H9 (cell line): ENCODE results near the gene DDX59. TPM values are rescaled to one million over a fixed set of nuclear protein-coding genes. Genes with fewer than 3 reads are reported as not detected.

Source experiments
- DNase-seq: peaks from one replicate; pipeline ENCODE4 v3.0.0-alpha.2; 2017
- H2AFZ ChIP-seq: one replicate; pipeline ENCODE4 v1.6.1; 2013; ENCODE audit warnings: mild to moderate bottlenecking, low read length, control low read depth, moderate library complexity
- H2AK5ac ChIP-seq: 2 replicates; pipeline ENCODE4 v1.6.1; 2013; ENCODE audit warnings: low read length, control low read depth, mixed read lengths; ENCODE audit not compliant: insufficient read length
- H2BK120ac ChIP-seq: one replicate; pipeline ENCODE4 v1.6.1; 2013; ENCODE audit warnings: low read depth, mild to moderate bottlenecking, low read length, control low read depth, inconsistent platforms; ENCODE audit not compliant: poor library complexity, severe bottlenecking
- H2BK12ac ChIP-seq: 2 replicates; pipeline ENCODE4 v1.6.1; 2013; ENCODE audit warnings: low read length, control low read depth, mixed read lengths, low read depth; ENCODE audit not compliant: insufficient read length
- H2BK15ac ChIP-seq: 2 replicates; pipeline ENCODE4 v1.6.1; 2013; ENCODE audit warnings: low read depth, low read length, control low read depth
- H2BK20ac ChIP-seq: one replicate; pipeline ENCODE4 v1.6.1; 2013; ENCODE audit warnings: low read depth, mild to moderate bottlenecking, low read length, control low read depth, inconsistent platforms; ENCODE audit not compliant: poor library complexity, severe bottlenecking
- H2BK5ac ChIP-seq: 2 replicates; pipeline ENCODE4 v1.6.1; 2013; ENCODE audit warnings: low read length, control low read depth, mixed read lengths; ENCODE audit not compliant: insufficient read length
- H3K14ac ChIP-seq: 2 replicates; pipeline ENCODE4 v1.6.1; 2013; ENCODE audit warnings: low read length, control low read depth; ENCODE audit not compliant: insufficient read depth
- H3K18ac ChIP-seq: 2 replicates; pipeline ENCODE4 v1.6.1; 2013; ENCODE audit warnings: low read depth, mild to moderate bottlenecking, mixed read lengths, low read length, control low read depth; ENCODE audit not compliant: insufficient read length
- H3K23ac ChIP-seq: 2 replicates; pipeline ENCODE4 v1.6.1; 2013; ENCODE audit warnings: low read length, control low read depth, mixed read lengths, low read depth; ENCODE audit not compliant: insufficient read length
- H3K23me2 ChIP-seq: 2 replicates; pipeline ENCODE4 v1.6.1; 2013; ENCODE audit warnings: low read depth, mild to moderate bottlenecking, mixed read lengths, low read length, control low read depth; ENCODE audit not compliant: insufficient read length, poor library complexity, severe bottlenecking
- H3K27ac ChIP-seq: 2 replicates; pipeline ENCODE4 v1.5.1; 2013; ENCODE audit warnings: low read length, control low read depth, mixed read lengths, low read depth; ENCODE audit not compliant: insufficient read length
- H3K27me3 ChIP-seq: 2 replicates; pipeline ENCODE4 v1.6.1; 2013; ENCODE audit warnings: low read length, control low read depth, inconsistent platforms; ENCODE audit not compliant: insufficient read depth
- H3K4ac ChIP-seq: 2 replicates; pipeline ENCODE4 v1.6.1; 2013; ENCODE audit warnings: low read depth, mild to moderate bottlenecking, control low read depth, inconsistent platforms, low read length, moderate library complexity
- H3K4me1 ChIP-seq: 2 replicates; pipeline ENCODE4 v1.6.1; 2013; ENCODE audit warnings: low read length, control low read depth, inconsistent platforms; ENCODE audit not compliant: insufficient read depth
- H3K4me2 ChIP-seq: 2 replicates; pipeline ENCODE4 v1.6.1; 2013; ENCODE audit warnings: low read length, control low read depth, mixed read lengths; ENCODE audit not compliant: insufficient read length, insufficient read depth
- H3K56ac ChIP-seq: 2 replicates; pipeline ENCODE4 v1.6.1; 2013; ENCODE audit warnings: low read depth, mild to moderate bottlenecking, mixed read lengths, low read length, control low read depth; ENCODE audit not compliant: insufficient read length
- H3K79me1 ChIP-seq: 2 replicates; pipeline ENCODE4 v1.6.1; 2013; ENCODE audit warnings: low read depth, mild to moderate bottlenecking, moderate library complexity, low read length, control low read depth, inconsistent platforms; ENCODE audit not compliant: insufficient read depth, poor library complexity, severe bottlenecking
- H3K79me2 ChIP-seq: 2 replicates; pipeline ENCODE4 v1.6.1; 2013; ENCODE audit warnings: low read length, control low read depth, inconsistent platforms; ENCODE audit not compliant: insufficient read depth
- H3K9ac ChIP-seq: 2 replicates; pipeline ENCODE4 v1.6.1; 2013; ENCODE audit warnings: low read length, control low read depth, mixed read lengths; ENCODE audit not compliant: insufficient read length; ENCODE audit errors: extremely low read depth
- H3K9me3 ChIP-seq: one replicate; pipeline ENCODE4 v1.6.1; 2013; ENCODE audit warnings: low read depth, low read length, inconsistent platforms; ENCODE audit not compliant: control insufficient read depth
- H3T11ph ChIP-seq: one replicate; pipeline ENCODE4 v1.6.1; 2013; ENCODE audit warnings: mild to moderate bottlenecking, low read length, control low read depth, inconsistent platforms
- H4K20me1 ChIP-seq: one replicate; pipeline ENCODE4 v1.6.1; 2013; ENCODE audit not compliant: control insufficient read depth, insufficient read length, insufficient read depth
- H4K5ac ChIP-seq: 2 replicates; pipeline ENCODE4 v1.6.1; 2013; ENCODE audit warnings: low read depth, mild to moderate bottlenecking, mixed read lengths, low read length, control low read depth; ENCODE audit not compliant: insufficient read length
- H4K8ac ChIP-seq: replicated peaks from 2 replicates; pipeline ENCODE4 v1.6.1; 2013; ENCODE audit warnings: low read length, control low read depth, mixed read lengths, low read depth; ENCODE audit not compliant: insufficient read length
- H4K91ac ChIP-seq: 2 replicates; pipeline ENCODE4 v1.6.1; 2013; ENCODE audit warnings: low read depth, mild to moderate bottlenecking, moderate library complexity, mixed read lengths, low read length, control low read depth; ENCODE audit not compliant: insufficient read length
- H3K27ac Mint-ChIP-seq, 3 experiments: 2 replicates in 2 of 3; 3 replicates in 1 of 3; pipeline ENCODE4 v1.8.0; 2020 to 2021; ENCODE audit warnings: mixed read lengths in 3 of 3, mild to moderate bottlenecking in 1 of 3, moderate library complexity in 1 of 3
- H3K27me3 Mint-ChIP-seq: 2 replicates; pipeline ENCODE4 v1.8.0; 2021; ENCODE audit warnings: low read depth, mild to moderate bottlenecking, moderate library complexity, mixed read lengths
- H3K36me3 Mint-ChIP-seq, 3 experiments: 2 replicates in 2 of 3; 3 replicates in 1 of 3; pipeline ENCODE4 v1.8.0; 2020 to 2021; ENCODE audit warnings: low read depth in 3 of 3, mixed read lengths in 3 of 3; ENCODE audit not compliant: insufficient read depth in 1 of 3
- H3K4me1 Mint-ChIP-seq, 2 experiments: 2 replicates each; pipeline ENCODE4 v1.8.0; 2020; ENCODE audit warnings: mixed read lengths in 2 of 2
- H3K4me3 Mint-ChIP-seq, 2 experiments: 2 replicates in 1 of 2; 3 replicates in 1 of 2; pipeline ENCODE4 v1.8.0; 2020 to 2021; ENCODE audit warnings: mild to moderate bottlenecking in 2 of 2, mixed read lengths in 2 of 2, moderate library complexity in 1 of 2
- H3K9me3 Mint-ChIP-seq, 2 experiments: 2 replicates in 1 of 2; 3 replicates in 1 of 2; pipeline ENCODE4 v1.8.0; 2020; ENCODE audit warnings: mild to moderate bottlenecking in 2 of 2, mixed read lengths in 2 of 2, moderate library complexity in 1 of 2
- WGBS: extraction: QIAGEN DNeasy Blood & Tissue Kit; methylation state at CpG from one replicate; pipeline ENCODE4 v1.1.7; 2013; ENCODE audit warnings: missing lambda C conversion rate, low lambda C conversion rate, mixed read lengths; ENCODE audit not compliant: insufficient read length; ENCODE audit errors: extremely low coverage; 5-methylcytosine and 5-hydroxymethylcytosine counted together
- total RNA-seq: library from RNA; stranded (reverse); gene quantifications from 2 replicates; pipeline ENCODE4 v1.2.1, GENCODE V29; 2021
- TF ChIP-seq, protein P1 (sequence below): fragments of 200-600 bp; sonication (generic); conservative IDR thresholded peaks from 3 replicates; pipeline ENCODE4 v1.8.0; 2021; ENCODE audit warnings: antibody characterized with exemption, mild to moderate bottlenecking

The DDX59 gene
- total RNA-seq, 1 experiment from 2014 or later: 14.0 TPM

DNA sequence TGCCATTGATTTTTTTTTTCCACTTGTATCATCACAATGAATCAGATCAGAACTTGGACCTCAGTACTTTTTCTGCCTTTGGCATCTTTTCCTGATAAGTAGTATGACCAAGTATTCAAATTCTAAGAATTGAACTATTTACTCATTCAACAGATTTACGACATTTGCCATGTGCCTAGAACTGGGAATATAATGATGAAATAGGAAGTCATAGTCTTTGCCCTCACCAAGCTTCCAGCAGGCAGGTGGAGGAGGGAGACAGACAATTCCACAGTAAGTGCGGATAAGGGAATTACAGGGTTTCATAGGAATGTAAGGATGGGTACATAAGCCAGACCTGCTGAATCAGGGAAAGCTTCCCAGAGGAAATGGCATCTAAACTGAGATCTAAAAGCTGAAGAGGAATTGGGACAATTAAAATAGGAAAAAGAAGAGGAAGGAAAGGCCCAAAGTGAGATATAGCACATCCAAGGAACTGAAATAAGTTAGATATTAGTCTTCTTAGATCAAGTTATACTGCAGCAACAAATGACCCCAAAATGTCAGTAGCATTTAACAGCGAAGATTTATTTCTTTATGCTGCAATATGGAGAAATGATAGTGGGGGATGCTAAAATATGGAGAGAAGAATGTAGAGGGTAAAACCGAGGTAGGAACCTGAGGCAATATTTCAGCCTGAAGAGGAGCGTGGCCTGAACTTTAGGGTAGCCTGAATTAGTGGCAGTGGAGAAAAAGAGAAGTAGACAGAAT is 5.3 kb upstream of the DDX59 start:
- Histone ChIP-seq H2BK120ac (no peak overlapping the region), H3K23me2 (peaks cover 4% of the 10 kb centered on the region), H3K4ac (no peak overlapping the region), H2BK15ac (no peak overlapping the region), H4K5ac (no peak overlapping the region), H3K4me2 (no peak overlapping the region), H2BK12ac (no peak overlapping the region), H3K14ac (no peak overlapping the region), H3K9me3 (no peaks in the 10 kb centered on the region), H3K18ac (no peak overlapping the region), H2AFZ (no peak overlapping the region), H4K91ac (no peak overlapping the region), H3T11ph (no peak overlapping the region), H3K9ac (no peak overlapping the region), H3K23ac (no peak overlapping the region), H2AK5ac (no peak overlapping the region), H3K27ac (no peak overlapping the region), H2BK20ac (no peak overlapping the region), H3K79me2 (no peaks in the 10 kb centered on the region), H3K56ac (no peak overlapping the region), H3K27me3 (no peaks in the 10 kb centered on the region), H3K4me1 (0 out of 2 replicates have a peak, but pooled peaks cover 2% of the 10 kb centered on the region), H3K79me1 (no peaks in the 10 kb centered on the region), H4K20me1 (no peaks in the 10 kb centered on the region), H2BK5ac (no peak overlapping the region), H4K8ac (no peak overlapping the region)
- TF ChIP-seq, protein P1, sequence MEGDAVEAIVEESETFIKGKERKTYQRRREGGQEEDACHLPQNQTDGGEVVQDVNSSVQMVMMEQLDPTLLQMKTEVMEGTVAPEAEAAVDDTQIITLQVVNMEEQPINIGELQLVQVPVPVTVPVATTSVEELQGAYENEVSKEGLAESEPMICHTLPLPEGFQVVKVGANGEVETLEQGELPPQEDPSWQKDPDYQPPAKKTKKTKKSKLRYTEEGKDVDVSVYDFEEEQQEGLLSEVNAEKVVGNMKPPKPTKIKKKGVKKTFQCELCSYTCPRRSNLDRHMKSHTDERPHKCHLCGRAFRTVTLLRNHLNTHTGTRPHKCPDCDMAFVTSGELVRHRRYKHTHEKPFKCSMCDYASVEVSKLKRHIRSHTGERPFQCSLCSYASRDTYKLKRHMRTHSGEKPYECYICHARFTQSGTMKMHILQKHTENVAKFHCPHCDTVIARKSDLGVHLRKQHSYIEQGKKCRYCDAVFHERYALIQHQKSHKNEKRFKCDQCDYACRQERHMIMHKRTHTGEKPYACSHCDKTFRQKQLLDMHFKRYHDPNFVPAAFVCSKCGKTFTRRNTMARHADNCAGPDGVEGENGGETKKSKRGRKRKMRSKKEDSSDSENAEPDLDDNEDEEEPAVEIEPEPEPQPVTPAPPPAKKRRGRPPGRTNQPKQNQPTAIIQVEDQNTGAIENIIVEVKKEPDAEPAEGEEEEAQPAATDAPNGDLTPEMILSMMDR: no peak
- WGBS: no CpG with 5 or more reads among the region's 5 CpGs
- no peaks in the 10 kb centered on the region for H3K9me3 Mint-ChIP-seq
- H3K27me3 Mint-ChIP-seq: no peaks in the 10 kb centered on the region
- peaks cover 12 to 13% of the 10 kb centered on the region in 2 experiments for H3K4me1 Mint-ChIP-seq
- H3K36me3 Mint-ChIP-seq: no peaks in the 10 kb centered on the region; a peak in 1 of 7 replicates
- H3K27ac Mint-ChIP-seq: no peak overlapping the region
- no peak for DNase-seq
- no peak overlapping the region for H3K4me3 Mint-ChIP-seq
